IPS-15b (cell line): Measurements from ENCODE around the gene RIMS4.

Source experiments
- H3K27me3 ChIP-seq: one replicate; pipeline ENCODE4 v1.6.1; 2013; ENCODE audit warnings: low read length; ENCODE audit not compliant: control insufficient read depth, insufficient read depth
- H3K36me3 ChIP-seq: one replicate; pipeline ENCODE4 v1.6.1; 2013; ENCODE audit warnings: low read length; ENCODE audit not compliant: control insufficient read depth, insufficient read depth
- H3K4me1 ChIP-seq: one replicate; pipeline ENCODE4 v1.6.1; 2013; ENCODE audit warnings: mild to moderate bottlenecking, low read length; ENCODE audit not compliant: control insufficient read depth, insufficient read depth
- H3K4me3 ChIP-seq: one replicate; pipeline ENCODE4 v1.5.1; 2013; ENCODE audit warnings: low read depth, low read length
- H3K9ac ChIP-seq: one replicate; pipeline ENCODE4 v1.6.1; 2013; ENCODE audit warnings: low read depth, mild to moderate bottlenecking, low read length
- H3K9me3 ChIP-seq: one replicate; pipeline ENCODE4 v1.6.1; 2013; ENCODE audit warnings: mild to moderate bottlenecking, low read length; ENCODE audit not compliant: control insufficient read depth, insufficient read depth

RIMS4 gene

GRCh38 chr20:44743916-44744655 lies 66.3 kb downstream of the RIMS4 start:
- Histone ChIP-seq H3K9ac (no peak overlapping the region), H3K4me1 (peaks cover 7% of the 10 kb centered on the region), H3K27me3 (peaks cover 42% of the 10 kb centered on the region), H3K36me3 (no peaks in the 10 kb centered on the region), H3K9me3 (no peaks in the 10 kb centered on the region), H3K4me3 (no peak overlapping the region)

- no peaks in the 10 kb centered on the region for H3K9me3 ChIP-seq
- H3K27me3 ChIP-seq, result peaks cover 42% of the 10 kb centered on the region
- peaks cover 7% of the 10 kb centered on the region for H3K4me1 ChIP-seq
- H3K4me3 ChIP-seq, result no peak overlapping the region
- no peak overlapping the region for H3K9ac ChIP-seq
- no peaks in the 10 kb centered on the region for H3K36me3 ChIP-seq
Measured at GRCh38 chr20:44743080-44743701, 67.2 kb downstream of the RIMS4 start.

GRCh38 chr20:44742304-44743079 lies 67.9 kb downstream of the RIMS4 start:
- peaks cover 42% of the 10 kb centered on the region for H3K27me3 ChIP-seq
- H3K9ac ChIP-seq, result no peak overlapping the region
- peaks cover 7% of the 10 kb centered on the region for H3K4me1 ChIP-seq
- H3K9me3 ChIP-seq, result no peaks in the 10 kb centered on the region
- no peaks in the 10 kb centered on the region for H3K36me3 ChIP-seq
- H3K4me3 ChIP-seq, result no peak overlapping the region

- no peaks in the 10 kb centered on the region for H3K36me3 ChIP-seq
Measured at GRCh38 chr20:44739942-44740341, 70.4 kb downstream of the RIMS4 start.

GRCh38 chr20:44738813-44739477 lies 71.4 kb downstream of the RIMS4 start:
- H3K36me3 ChIP-seq, result no peaks in the 10 kb centered on the region
- H3K4me1 ChIP-seq, result no peaks in the 10 kb centered on the region
- H3K4me3 ChIP-seq, result no peak overlapping the region
- peaks cover 15% of the 10 kb centered on the region for H3K27me3 ChIP-seq
- H3K9ac ChIP-seq, result no peak overlapping the region
- H3K9me3 ChIP-seq, result no peaks in the 10 kb centered on the region

More at GRCh38 chr20:44739942-44740341, 70.4 kb downstream of the RIMS4 start:
- Histone ChIP-seq H3K27me3 (peaks cover 25% of the 10 kb centered on the region), H3K4me1 (no peaks in the 10 kb centered on the region), H3K4me3 (no peak overlapping the region), H3K9ac (no peak overlapping the region), H3K9me3 (no peaks in the 10 kb centered on the region)

GRCh38 chr20:44737116-44737515 lies 73.2 kb downstream of the RIMS4 start:
- H3K36me3 ChIP-seq, result no peaks in the 10 kb centered on the region
- no peak overlapping the region for H3K9ac ChIP-seq
- no peaks in the 10 kb centered on the region for H3K9me3 ChIP-seq
- no peak overlapping the region for H3K4me3 ChIP-seq
- peaks cover 3% of the 10 kb centered on the region for H3K27me3 ChIP-seq
- H3K4me1 ChIP-seq, result peaks cover 3% of the 10 kb centered on the region

GRCh38 chr20:44736170-44737021 lies 74.0 kb downstream of the RIMS4 start:
- Histone ChIP-seq H3K36me3 (no peaks in the 10 kb centered on the region), H3K9me3 (no peaks in the 10 kb centered on the region), H3K9ac (no peak overlapping the region), H3K4me3 (no peak overlapping the region), H3K4me1 (peaks cover 5% of the 10 kb centered on the region), H3K27me3 (peaks cover 3% of the 10 kb centered on the region)

GRCh38 chr20:44735816-44736169 lies 74.6 kb downstream of the RIMS4 start:
- peaks cover 5% of the 10 kb centered on the region for H3K4me1 ChIP-seq
- H3K36me3 ChIP-seq, result no peaks in the 10 kb centered on the region
- H3K4me3 ChIP-seq, result no peak overlapping the region
- H3K9me3 ChIP-seq, result no peaks in the 10 kb centered on the region
- H3K9ac ChIP-seq, result no peak overlapping the region
- H3K27me3 ChIP-seq, result no peaks in the 10 kb centered on the region

- Histone ChIP-seq H3K4me3 (no peak overlapping the region), H3K9ac (no peak overlapping the region), H3K27me3 (no peaks in the 10 kb centered on the region), H3K9me3 (no peaks in the 10 kb centered on the region), H3K4me1 (peaks cover 5% of the 10 kb centered on the region), H3K36me3 (no peaks in the 10 kb centered on the region)
Measured at GRCh38 chr20:44734938-44735337, 75.4 kb downstream of the RIMS4 start.

- H3K9me3 ChIP-seq, result no peaks in the 10 kb centered on the region
- no peaks in the 10 kb centered on the region for H3K27me3 ChIP-seq
- H3K4me3 ChIP-seq, result no peak overlapping the region
- H3K36me3 ChIP-seq, result no peaks in the 10 kb centered on the region
- peaks cover 5% of the 10 kb centered on the region for H3K4me1 ChIP-seq
- H3K9ac ChIP-seq, result no peak overlapping the region
Measured at GRCh38 chr20:44733341-44734069, 76.8 kb downstream of the RIMS4 start.
